GM19463 (cell line): ENCODE measurements around the gene NR0B2.
"Not testable (repeated sequence)": the region's sequence is repeated elsewhere in the genome, so short reads cannot be mapped to it uniquely, and the experiment has no call there.

ENCODE experiments used
- ATAC-seq: cut with Tn5 transposase; IDR thresholded peaks from one replicate; pipeline ENCODE4 v1.9.1; 2021; ENCODE audit warnings: mild to moderate bottlenecking, moderate library complexity; ENCODE audit not compliant: unreplicated experiment

NR0B2 gene

DNA sequence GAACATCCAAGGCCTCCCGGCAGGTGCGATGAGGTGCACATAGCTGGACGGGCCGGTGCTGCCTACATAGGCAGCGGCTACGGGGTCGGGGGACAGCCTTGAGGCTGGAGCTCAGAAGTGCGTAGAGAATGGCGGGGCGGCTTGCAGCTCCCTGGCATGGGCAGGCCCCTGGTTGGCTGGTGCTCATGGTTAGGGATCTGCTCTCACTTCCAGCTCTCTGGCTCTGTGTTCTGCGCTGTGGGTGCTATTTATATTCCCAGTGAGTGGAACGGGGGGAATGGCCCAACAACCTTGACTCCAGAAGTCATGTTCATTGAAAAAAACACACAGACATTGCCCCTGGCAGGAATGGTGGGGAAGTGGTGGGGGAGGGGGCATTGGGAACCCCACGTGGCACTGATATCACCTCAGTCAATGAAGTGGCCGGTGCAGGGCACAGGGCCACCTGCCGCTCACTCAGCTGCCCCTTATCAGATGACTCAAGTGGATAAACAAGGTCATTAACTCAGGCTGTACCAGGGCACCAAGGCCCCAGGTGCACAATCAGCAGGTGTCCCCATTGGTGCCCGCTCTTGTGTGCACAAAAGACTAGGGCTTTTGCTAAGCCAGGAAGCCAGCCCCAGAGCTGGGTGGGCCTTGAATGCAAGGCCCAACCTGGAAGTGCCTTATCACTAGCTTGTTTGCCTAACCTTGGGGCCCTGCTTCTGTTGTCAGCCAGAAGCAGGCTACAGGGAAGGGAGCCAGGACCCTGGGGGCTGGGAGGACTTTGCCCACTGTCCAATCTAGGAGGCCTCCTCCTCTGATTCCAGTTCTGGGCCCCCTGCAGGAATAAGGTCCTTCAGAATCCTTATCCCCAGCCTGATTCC lies at the start of gene NR0B2:
TSS of gene NR0B2 (minus strand) at position 222 of the 866 bp plus-strand sequence. CDS start at position 187, 35 bp downstream.
- no peak for ATAC-seq

GRCh38 chr1:26961826-26962225 lies 48.1 kb upstream of the NR0B2 start:
- no peak for ATAC-seq

DNA sequence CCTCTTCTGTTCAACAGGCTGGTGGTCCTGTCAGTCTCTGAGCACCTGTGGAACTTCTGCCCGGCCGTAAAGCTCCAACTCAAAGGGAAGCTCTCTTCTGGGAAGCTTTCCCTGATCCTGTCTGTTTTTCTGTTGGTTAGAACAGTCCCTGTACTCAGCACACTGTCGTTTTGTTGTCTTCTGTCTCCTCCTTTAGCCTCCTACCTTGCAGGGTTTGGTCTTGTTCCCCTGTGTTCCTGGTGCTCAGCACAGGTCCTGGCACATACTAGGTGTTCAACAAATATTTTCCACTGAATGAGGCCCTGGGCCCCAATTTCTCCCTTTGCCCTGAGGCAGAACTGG lies 46.8 kb upstream of the NR0B2 start:
- ATAC-seq: no peak

DNA sequence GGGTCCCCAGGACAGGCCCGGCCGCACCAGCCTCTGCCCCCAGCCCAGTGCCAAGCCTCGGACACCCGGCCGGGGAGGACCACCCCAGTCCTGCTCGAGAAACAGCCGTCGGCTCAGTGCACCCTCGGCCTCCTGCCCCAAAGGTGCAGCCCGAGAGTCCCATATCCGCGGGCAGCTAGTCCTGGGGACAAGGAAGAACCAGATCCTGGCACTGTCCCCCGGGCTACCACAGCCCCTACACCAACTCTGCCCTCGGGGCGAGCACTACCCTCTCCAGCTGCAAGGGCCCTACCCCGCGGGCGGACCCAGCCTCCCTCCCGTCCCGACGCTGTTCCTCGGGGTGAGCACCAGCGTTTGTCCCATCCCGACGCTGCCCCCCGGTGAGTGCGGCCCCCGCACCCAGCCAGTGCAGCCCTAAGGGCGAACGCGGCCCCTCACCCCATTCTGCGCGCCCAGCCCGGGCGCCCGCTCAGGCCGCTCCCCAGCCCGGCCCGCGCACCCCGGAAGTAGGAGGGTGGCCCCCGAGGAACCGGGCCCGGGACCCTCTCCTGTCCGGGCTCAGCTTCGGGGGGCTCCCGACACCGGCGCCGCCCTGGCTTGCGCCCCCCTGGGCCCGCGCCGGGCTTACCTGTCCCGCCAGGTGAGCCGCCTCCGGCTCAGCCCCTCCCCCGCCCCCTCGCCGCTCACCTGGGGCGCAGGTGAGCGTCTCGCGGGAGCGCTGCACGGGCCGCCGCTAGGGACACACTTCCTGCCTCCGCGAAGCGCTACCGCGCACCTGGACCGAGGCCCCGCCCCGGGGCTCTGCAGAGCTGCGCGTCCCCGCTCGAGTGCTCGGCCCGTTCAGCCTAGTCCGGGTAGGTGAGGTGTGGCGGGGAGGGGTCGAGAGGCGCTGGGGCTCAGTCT lies 46.2 kb upstream of the NR0B2 start, which contains the start of gene KDF1:
TSS of gene KDF1 (minus strand) at position 747 of the 903 bp plus-strand sequence. CDS start 8,088 bp downstream, outside the sequence.
- ATAC-seq: no peak

- ATAC-seq: no peak
Observed at GRCh38 chr1:26959270-26959669, 45.5 kb upstream of the NR0B2 start.

DNA sequence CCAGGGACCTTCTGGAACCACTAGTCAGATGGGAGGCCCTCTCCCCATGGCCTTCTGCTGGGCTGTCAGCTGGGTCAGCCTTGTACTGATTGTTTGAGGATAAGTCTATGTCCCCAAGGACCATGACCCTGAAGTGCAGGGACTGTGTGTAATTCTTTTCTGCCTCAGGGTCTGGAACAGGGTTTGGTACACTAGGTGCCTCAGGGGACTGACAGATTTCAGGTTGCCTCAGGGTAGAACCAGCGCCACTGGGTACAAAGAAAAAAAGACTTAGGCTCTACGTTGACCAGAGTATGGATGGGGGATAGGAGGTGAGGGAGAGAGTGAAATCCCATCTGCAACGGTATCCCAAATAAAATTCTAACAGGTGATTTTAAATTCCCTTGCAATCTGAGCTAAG lies 43.5 kb upstream of the NR0B2 start:
- ATAC-seq: no peak

DNA sequence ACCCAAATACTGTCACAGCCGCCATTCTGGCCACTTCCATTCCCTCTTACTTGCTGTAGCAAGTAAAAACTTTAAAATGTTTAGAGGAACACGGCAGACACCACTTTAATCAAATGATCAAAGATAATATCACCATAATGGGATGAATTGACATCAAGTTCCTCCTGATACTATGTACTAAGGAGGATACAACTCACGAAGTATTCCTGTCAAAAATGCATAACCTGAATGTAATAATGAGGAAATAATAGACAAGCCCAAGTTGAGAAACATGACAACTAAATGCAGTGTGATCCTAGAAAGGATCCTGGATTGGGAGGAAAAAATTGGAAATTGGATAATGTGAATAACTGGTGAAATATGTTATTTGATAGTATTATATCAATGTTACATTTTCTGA lies 42.5 kb upstream of the NR0B2 start:
- no peak for ATAC-seq

GRCh38 chr1:26953374-26953773 lies 39.6 kb upstream of the NR0B2 start:
- no peak for ATAC-seq

GRCh38 chr1:26951821-26952497 lies 38.2 kb upstream of the NR0B2 start:
- no peak for ATAC-seq

DNA sequence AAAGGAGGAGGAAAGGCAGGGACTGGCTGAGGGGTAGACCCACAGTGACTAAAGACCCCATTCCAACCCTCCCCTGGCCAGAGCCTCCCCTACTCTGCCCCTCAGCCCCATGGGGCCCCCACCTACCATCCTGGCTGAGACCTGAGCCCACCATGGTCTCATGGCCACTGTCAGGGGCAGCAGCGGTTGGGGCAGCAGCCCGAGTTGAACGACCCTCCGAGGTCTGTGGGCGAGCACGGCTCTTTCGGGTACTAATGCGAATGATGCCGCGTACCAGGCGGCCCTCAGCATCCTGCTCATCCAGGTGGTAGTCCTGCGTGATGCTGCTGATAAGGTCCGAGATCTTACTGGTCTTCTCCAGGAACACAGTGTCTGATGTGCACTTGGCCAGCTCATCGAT lies 37.4 kb upstream of the NR0B2 start:
- no peak for ATAC-seq

GRCh38 chr1:26950602-26951001 lies 36.8 kb upstream of the NR0B2 start:
- ATAC-seq: no peak

DNA sequence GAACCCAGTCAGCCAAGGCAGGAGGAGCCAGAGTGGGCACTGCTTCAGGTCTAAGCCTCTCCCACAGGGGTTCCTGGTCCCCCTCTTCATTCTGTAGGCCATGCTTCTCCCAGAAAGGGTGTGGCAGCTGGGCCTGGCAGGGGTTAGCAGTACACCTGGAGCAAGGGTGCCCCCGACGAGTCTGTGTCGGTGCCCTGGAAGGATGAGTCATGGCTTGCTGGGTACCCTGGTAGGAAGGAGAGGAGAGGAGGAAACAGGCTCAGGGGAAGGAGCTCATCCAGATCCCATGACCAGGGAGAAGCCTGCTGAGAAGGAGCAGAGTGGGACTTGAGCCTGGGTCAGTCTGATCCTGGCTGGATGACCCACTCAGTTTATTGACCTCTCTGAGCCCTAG lies 36.1 kb upstream of the NR0B2 start:
- no peak for ATAC-seq

DNA sequence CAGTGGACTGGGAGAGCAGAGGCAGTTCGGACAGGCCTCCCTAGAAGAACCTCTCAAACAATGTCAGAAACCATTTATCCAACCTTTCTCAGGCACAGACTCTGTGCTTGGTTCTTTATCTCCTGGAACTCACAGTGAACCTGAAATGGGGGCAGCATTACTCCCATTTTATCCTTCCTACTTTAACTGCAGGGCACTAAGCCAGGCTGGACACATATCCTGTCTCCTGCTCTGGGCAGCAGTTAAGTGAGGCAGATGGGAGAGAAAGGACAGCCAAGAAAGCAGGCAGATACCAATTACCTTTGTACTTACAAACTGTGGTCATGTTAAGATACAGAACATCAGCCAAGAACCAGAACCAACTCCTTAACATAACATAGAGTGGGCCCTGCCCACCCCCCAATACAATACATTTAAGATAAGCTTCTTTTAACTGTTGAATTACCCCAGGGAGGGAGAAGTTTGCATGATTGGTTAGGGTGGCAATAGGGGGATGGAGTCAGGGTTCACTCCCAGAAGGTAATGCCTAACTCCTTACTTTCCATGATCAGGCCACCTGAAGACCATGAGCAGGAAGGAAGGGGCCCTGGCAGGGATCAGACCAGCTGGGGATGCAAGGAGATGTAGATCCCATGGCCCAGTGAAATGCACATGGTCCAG lies 35.6 kb upstream of the NR0B2 start:
- ATAC-seq: no peak

- not testable (repeated sequence) for ATAC-seq
Observed at GRCh38 chr1:26948725-26949057, 34.9 kb upstream of the NR0B2 start.

- no peak for ATAC-seq
Observed at GRCh38 chr1:26946270-26946669, 32.5 kb upstream of the NR0B2 start.

DNA sequence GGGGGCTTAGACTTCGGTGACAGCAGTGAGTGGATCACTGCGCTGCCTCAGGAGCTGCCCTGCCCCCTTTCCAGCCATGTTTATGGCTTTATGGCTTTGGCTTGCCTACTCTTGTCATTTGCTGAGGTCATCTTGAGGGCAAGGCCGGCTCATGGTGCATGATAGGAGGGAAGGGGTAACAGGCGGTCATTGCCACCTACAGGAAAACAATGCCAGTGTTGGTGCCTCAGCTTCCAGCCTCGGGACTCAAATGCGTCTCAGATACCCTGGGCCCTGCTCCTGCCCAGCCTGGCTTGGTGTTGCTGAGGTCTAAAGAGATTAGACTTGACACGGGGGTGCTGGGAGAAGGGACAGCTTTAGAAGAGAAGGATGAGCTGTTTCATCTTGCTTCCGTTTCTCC lies 32.0 kb upstream of the NR0B2 start:
- no peak for ATAC-seq

DNA sequence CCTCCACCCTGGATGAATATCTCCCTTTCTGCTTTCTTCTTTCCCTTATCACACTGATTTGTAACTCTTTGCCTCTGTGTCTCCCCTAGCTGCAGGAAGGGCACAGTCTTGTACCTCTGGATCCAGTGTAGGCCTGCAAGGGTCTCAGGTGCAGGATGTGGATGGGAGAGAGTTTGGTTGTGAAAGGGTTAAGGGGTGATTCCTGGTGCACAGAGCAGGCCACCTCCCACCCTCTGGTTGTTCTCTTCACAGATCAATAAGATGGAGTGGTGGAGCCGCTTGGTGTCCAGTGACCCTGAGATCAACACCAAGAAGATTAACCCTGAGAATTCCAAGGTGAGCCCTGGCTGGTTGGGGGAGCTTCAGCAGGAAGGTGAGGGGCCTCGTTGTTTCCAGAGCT lies 31.4 kb upstream of the NR0B2 start:
- ATAC-seq: no peak

DNA sequence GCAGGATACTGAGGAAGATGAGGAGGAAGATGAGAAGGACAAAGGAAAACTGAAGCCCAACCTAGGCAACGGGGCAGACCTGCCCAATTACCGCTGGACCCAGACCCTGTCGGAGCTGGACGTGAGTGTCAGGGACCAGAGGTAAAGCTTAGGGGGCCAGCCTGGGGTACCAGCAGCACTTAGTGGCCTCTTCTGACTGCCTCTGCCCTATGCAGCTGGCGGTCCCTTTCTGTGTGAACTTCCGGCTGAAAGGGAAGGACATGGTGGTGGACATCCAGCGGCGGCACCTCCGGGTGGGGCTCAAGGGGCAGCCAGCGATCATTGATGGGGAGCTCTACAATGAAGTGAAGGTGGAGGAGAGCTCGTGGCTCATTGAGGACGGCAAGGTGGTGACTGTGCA lies 28.9 kb upstream of the NR0B2 start:
- no peak for ATAC-seq

DNA sequence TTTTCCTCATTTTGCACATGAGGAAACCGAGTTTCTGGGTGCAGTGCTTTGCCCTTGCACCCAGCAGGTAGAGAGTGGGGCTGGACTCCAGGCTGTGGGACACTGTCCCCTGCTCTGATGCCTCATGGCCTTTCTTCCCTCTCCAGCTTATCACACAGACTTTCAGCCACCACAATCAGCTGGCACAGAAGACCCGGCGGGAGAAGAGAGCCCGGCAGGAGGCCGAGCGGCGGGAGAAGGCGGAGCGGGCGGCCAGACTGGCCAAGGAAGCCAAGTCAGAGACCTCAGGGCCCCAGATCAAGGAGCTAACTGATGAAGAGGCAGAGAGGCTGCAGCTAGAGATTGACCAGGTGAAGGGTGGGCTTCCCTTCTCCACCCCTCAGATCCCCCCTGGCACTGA lies 27.5 kb upstream of the NR0B2 start:
- no peak for ATAC-seq

DNA sequence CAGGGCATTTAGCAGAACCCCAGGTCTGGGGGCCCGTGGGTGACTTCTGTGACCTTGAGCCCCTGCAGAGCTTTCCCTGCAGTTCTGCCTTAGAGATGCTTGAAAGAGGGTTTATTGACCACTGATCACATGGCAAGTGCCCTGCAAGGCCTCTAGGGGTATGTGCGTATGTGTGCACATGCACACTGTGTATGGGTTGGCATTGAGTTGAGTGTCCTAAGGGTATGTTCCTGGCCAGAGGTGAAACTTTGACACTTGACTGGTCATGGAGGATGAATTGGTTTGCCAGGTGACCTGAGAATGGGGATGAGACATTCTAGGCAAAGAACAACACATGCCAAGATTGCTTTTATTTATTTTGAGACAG lies 24.9 kb upstream of the NR0B2 start:
- no peak for ATAC-seq
